GM19351 (cell line): ENCODE results near the gene LIMS1.

Source experiments
- ATAC-seq: cut with Tn5 transposase; IDR thresholded peaks from one replicate; pipeline ENCODE4 v1.9.1; 2021; ENCODE audit warnings: mild to moderate bottlenecking, moderate library complexity; ENCODE audit not compliant: unreplicated experiment

Gene LIMS1

GRCh38 chr2:108613261-108614042, 79.2 kb downstream of the LIMS1 start:
- ATAC-seq, result no peak

GRCh38 chr2:108614043-108614545, 79.8 kb downstream of the LIMS1 start:
- no peak for ATAC-seq

- no peak for ATAC-seq
Measured at GRCh38 chr2:108614659-108615058, 80.4 kb downstream of the LIMS1 start.

- no peak for ATAC-seq
Measured at GRCh38 chr2:108615480-108616090, 81.3 kb downstream of the LIMS1 start.

GRCh38 chr2:108616318-108616717, 82.0 kb downstream of the LIMS1 start:
- ATAC-seq, result no peak

- ATAC-seq, result no peak
Measured at GRCh38 chr2:108616751-108617161, 82.5 kb downstream of the LIMS1 start.

GRCh38 chr2:108617617-108618016, 83.3 kb downstream of the LIMS1 start:
- ATAC-seq, result no peak

GRCh38 chr2:108619925-108620620, 85.8 kb downstream of the LIMS1 start:
- ATAC-seq, result no peak

- ATAC-seq, result no peak
Measured at GRCh38 chr2:108620656-108621055, 86.4 kb downstream of the LIMS1 start.

- ATAC-seq, result peak; percentile 98
Measured at GRCh38 chr2:108621087-108621559, 86.9 kb downstream of the LIMS1 start.

- ATAC-seq, result no peak
Measured at GRCh38 chr2:108621687-108622681, 87.7 kb downstream of the LIMS1 start.

GRCh38 chr2:108623616-108624015, 89.3 kb downstream of the LIMS1 start:
- ATAC-seq, result no peak

GRCh38 chr2:108625186-108625827, 91.0 kb downstream of the LIMS1 start:
- ATAC-seq, result no peak

GRCh38 chr2:108625828-108626195, 91.5 kb downstream of the LIMS1 start:
- no peak for ATAC-seq

GRCh38 chr2:108626995-108627394, 92.7 kb downstream of the LIMS1 start:
- no peak for ATAC-seq

- ATAC-seq, result no peak
Measured at GRCh38 chr2:108627911-108628567, 93.8 kb downstream of the LIMS1 start.

GRCh38 chr2:108628936-108629335, 94.7 kb downstream of the LIMS1 start:
- ATAC-seq, result no peak

- ATAC-seq, result peak; percentile 84
Measured at GRCh38 chr2:108629417-108629816, 95.1 kb downstream of the LIMS1 start.
